EH (cell line): Measurements from ENCODE around the gene COL4A1.

Source experiments
- DNase-seq: peaks from one replicate; pipeline ENCODE4 v3.0.0-alpha.2; 2015; ENCODE audit warnings: low read depth

Gene COL4A1

DNA sequence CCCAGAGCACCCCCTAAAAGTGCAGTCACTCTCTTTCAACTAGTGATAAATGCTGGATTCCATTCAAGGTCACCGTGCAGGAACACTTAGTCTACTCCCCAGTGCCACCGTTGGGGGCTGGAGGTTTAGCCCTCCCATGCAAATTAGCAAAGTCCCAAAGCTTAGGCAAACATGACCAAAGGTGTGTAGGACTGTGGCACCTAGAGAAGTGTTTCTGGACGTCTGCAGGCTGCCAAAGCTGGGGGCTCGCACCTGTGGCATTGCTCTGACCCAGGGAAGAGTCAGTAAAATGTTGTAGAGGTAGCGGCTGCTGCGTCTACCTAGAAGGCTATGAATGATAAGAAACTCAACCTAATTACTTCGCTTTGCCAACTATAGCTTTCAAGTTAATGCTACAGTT is 13.9 kb downstream of the COL4A1 start:
- DNase-seq, result no peak

DNA sequence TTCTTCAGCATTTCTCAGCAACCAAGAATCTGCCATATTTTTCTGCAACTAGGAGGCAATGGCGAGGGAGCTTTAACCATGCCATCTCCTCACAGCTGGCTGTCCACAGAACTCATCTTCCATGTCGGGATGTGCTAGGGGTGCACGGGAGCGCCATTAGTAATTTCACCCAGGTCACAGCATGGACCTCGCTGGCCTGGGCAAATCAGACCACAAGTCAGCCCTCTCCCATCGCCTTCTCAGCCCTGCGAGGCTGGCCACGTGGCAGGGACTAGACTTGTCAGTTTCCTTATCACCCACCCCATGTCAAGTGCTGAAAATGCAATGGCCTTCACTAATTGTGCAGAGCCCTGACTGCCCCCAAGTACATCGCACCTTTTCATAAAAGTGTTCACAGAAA is 15.7 kb downstream of the COL4A1 start:
- DNase-seq, result no peak

DNA sequence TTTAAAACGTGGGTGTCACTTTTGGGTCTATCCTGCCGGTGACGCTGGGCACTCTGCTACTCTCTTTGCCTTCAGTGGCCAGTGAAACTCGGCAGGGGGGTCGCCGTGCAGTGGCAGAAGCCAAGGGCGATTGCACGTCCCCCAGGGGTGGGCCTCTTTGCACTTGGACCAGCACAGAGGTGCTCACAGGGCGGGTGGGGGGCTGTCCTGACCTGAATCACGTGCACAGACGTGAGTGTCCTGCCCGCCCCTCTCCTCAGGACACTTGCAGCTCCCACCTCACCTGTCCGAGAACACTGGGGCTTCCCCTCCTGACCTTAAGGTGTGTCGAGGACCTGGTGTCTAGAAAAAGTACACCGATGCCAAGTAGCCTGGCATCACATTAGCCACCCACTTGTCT is 16.1 kb downstream of the COL4A1 start:
- no peak for DNase-seq

DNA sequence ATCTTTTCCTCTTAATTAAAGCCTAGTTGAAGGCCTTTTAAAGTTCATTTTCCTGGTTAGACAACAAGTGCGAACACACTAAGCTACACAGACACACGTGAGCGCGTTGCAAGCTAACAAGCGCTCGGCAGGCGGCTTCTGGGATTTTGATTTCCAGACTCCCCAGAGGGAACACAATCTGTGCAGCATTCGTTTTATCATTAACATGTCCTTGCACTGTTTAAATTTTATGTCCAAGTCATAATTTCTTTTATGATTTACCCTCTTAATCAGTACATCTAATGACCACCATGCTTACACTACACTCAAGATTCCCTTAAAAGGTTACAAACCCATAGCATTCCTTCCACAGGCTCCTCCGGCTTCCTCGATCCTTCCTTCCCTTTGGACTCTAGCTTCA is 16.8 kb downstream of the COL4A1 start:
- no peak for DNase-seq

DNA sequence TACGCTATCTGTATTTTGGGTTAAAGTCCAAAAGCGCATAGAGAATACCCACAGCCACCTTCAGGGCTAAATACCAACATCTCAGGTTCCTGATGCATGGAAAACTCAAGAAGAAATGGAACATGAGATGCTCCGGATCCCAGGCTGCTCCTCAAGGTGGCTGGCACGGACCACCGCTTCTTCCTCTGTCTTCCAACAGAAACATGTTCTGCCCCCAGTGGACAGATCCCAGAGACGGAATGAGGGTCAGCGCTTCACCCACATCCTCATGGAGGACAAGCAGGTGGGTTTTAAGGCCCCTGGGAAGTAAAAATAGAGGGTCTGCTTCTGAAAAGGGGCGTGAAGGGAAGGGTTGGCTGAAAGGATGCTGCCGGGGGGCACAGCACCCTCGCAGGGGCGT is 17.3 kb downstream of the COL4A1 start:
- DNase-seq, result no peak

DNA sequence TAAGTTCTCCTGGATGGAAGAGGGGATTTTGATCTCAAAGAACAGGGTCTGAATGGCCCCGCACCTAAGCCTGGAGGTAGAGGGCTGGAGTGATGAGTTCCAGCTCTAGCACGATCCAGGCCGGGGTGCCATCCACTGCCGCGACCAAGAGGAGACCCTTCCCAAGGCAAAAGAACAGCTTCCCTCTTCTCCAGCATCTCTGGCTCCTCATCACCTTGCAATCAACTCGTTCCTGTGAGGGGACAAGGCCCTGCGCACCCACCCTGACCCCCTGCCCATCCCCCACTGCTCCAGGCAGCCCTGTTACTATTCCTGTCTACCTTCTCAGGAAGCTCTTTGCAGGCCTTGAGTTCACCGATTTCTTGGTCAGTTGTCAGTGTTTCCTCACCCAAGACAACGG is 17.8 kb downstream of the COL4A1 start:
- no peak for DNase-seq

DNA sequence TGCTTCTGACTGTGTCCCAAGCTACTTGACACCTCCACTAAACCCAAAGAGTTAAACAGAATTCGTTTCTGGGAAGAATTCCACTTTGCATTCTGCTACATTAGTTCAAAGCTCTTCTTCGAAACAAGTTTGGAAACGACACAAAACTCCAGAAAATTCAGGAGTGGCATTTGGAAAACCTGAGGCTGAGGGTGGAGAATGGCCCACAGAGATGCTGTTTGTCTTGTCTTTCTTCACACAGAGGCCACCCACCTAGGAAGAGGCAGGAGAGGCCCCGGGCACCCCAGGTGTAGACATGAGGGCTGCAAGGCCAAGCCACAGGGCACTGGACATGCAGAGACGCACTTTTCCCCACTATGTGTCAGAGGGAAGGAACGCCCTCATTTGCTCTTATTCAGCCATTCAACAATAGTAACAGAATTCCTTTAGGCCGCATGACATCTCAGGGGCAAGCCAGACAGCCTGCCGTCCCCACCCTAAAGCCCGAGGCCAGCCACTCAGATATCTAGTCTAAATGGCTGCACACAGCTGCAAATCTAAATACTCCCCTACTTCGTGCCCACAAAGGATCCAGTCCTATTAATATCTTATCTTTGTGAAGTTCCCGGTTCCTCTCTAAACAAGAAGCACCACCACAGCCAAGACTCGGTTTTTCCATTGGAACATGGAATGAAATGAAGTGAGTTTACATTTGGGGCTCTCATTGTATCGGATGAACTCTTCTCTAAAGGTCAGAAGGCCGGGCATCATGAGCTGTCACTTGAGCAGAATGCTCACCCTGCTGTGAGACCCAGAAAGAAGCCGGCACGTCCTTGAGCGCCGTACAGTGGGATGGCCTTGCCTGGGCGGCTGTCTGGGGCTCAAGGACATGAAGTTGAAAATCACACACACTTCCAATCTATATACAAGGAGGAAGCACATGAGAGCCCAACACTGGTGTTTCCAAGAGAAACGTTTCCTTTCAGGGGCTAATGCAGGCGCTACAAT is 19.8 kb downstream of the COL4A1 start:
- peak; percentile 60 for DNase-seq

DNA sequence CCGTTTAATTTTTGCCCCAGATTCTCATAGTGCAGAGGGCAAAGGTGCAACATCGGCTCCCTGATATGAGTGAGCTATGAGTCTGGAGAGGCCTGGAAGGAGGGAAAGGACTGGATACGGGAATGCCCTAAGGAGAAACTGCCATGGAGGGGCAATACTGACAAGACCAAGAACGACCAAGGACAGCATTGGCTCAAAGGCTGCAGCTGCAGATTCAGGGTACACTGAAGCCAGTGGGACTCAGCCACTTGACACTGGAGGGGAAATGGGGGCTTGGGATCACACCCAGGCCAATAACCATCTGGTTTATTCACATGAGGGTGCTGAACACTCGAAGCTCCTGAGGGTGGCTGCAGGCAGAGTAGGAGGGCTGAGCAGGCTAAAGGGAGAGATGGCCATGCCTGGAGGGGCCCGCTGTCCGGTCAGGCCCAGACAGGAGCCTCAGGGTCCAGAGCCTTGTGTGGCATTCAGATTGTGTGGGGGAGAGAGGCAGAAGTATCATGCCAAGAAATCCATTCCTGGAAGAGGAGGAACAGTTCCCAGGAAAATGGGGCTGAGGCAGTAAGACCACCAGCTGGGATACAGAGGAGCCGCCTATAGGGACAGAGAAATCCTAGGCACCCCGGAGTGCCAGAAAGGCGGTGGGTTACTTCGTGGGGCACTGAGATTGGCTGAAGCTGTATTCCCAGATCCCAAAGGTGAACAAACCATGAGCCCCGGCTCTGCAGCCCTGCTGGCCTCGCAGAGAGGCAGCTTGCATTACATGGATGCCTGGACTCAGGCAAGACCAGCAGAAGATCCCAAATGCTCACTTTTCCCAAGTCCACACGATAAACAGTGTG is 20.7 kb downstream of the COL4A1 start:
- DNase-seq, result no peak

DNA sequence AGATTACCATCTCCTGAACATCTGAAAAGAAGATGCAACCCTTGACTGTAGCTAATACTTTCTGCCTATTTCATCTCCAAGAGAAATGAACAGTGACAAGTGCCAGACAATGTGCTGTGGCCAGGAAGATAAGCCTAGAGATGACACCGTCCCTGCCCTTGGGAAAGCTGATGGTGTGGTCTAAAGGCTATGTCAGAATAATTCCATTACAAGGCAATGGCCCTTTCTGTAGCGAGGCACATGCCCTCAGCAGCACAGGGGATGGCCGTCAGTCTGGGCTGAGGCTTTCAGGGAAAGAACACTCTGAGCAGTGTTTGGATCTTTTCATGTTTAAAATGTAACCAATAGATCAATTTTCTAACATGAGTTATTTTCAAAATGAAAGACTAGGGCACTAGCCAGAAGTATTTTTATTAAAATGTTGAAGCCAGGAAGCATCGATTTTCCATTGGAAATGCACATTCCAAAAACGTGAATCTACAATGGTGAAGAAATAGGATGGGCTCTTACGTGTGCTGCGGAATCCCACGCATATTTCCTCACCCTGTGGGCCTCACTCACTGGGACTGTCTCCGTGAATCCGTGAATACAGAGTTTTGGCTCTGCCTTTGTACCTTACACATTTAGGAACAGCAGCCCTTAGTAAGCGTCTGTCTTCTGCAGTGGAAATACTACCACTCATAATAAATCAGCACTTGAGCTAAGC is 22.0 kb downstream of the COL4A1 start:
- DNase-seq, result peak; percentile 67

DNA sequence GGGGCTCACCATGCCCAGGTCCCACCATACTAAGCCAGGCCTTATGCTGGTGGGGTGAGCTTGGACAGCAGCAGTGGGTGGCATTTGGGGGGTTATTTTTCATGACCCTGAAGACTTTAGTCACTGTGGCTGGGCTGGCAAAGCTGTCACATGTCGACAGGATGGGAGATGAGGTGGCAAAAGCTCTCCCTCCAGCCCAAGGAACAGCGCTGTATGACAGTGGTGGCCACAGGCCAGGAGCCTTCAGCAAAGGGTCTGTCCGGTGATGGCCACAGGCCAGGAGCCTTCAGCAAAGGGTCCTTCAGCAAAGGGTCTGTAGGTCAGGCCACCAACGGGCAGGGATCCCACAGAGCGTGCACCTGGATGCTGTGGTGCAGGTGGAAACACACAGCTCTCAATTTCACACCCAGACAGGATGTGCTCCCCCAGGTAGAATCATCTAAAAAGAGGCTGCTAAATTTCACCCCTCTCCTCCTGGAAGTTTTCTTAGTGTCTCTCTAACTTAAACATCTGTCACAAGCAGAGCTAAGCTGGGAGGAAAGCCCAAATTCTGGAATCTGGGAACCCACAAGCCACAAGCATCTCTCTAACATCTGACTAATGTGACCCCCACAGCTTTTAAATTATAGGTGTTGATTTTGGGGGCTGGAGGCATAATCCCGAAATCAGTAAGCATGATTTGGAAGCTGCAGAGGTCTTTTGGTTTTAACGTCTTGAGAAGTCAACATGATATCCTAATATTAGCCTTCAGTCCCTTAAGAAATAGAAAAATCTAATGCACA is 23.0 kb downstream of the COL4A1 start:
- DNase-seq, result peak; percentile 78

DNA sequence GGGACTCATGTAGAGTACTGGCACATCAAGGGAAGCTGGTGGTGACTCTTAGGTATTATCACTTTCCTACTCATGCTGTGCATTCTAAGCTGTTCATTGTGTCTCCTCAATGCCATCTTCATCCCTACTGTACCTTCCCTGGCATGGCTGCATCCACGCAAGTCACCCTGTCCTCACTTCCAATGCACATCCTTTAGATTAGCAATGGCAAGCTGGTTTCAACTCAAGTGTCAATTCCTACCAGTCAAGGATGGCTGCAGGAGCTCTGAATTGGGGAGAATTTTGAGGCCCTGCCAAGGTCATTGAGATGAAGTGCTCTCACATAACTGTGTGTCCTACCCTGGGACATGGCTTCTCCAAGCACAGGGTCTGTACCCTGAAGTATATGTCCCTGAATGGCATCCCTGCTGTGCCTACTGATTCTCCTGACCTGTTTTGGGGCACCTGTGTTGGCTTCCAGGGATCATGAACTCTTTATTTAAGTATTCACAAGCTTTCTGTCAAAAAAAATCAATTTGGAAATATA is 24.6 kb downstream of the COL4A1 start:
- DNase-seq, result no peak

DNA sequence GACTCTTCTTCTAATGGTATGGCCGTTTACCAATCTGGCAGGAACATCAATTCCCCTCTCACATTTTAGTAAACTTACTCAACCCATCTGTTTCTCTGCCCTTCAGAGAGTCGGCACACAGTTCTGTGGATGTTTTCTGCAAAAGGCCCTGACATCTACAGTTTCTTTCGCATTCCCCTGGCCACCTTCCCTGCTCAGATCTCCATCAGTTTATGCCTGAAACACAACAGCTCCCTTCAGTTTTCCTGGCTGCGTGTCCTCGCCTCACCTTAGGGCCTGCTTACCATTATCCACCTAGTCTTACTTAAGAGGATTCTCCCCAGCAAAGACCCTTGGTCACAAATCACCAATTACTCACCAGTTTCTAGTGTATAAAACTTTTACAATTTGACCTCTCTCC is 25.2 kb downstream of the COL4A1 start:
- DNase-seq, result no peak

DNA sequence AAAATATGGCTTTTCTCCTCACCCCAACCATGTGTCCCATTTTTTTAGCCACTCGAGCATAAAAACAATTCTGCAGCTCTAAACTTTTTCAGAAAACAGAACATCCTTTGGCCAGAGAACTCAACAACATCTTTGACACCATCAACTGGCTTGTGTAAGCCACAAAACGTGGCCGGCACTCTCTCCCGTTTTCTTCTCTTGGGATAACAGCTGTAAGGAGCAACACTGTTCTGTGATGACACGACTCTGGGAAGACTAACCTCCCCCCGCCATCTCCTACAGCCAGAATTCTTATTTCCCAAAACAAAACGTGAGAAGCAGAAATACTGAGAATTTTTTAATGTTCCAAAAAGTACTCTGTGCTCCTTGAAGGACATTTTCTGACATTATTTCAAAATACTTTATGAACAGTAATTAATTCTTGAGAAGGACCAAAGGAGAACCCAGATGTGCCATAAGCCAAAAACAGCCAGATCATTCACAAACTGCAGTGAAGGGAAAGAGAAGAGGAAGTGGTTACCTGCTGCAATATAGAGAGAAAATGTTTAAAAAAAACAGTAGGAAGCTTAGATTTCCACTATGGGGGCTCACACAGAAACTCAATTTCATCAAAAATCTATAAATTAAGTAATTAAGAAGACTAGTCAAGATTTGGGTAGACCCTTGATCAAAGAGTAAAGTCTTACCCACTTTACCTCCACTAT is 25.8 kb downstream of the COL4A1 start:
- DNase-seq, result no peak

DNA sequence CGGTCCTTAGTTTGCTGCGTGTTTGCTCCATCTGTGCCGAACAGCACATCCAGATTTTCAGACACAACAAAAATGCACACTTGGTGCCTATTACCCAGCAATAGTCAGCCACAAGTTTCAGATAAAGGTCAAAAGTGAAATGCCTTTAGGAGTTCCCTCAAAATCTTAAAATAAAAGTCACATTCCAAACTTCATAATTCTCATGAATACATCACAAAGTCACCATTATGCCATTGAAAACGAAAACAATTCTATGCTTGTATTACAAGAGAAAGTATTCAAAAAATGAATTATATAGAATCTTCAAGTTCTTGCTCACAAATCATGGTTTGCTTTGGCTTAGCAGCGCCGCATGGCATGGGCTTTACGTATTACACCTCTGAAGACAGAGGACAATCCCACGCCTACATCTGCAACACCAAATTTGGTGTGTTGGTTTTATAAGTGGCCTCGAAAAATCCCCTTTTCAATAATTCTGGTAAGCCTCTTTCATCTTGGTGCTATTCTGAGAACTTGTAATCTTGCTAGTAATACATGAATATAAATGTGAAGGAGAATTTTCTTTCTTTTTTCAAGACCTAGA is 26.6 kb downstream of the COL4A1 start:
- peak; percentile 39 for DNase-seq

DNA sequence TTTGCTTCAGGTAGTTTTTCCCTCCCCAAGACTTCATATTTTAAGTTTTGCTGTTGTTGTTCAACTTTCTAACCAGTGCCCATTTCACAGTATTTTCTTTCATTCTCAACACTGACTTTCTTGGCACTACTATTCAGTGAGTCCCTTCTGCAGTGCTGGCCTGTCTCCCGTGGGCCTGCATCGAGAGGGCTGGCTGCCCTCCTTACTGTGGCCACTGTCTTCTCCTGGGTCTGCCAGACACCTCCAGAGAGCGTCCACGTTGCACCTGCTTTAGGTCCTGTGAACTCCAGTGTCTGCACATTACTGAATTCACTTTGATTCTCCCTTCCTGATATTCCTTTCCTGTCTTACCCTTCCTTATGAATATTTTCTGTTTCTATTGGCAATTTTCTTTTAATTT is 27.3 kb downstream of the COL4A1 start:
- no peak for DNase-seq

DNA sequence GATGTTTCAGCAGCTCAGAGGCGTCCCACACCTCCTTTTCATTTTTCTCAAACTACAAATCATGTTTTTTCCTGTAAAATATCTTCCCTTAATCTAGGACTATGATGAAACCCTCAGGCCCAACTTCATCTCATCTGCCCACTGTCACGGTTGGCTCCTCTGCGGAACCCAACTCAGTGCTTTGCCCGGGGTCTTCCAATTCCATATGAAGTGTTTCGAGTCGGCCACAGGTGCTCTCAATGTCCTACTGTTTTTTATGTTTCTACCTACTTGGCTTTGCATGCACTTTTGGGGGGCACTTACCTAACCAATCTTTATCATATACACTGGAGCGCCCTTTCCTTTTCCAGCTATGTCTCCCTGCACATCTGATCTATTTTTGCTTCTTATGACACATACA is 28.1 kb downstream of the COL4A1 start:
- no peak for DNase-seq

DNA sequence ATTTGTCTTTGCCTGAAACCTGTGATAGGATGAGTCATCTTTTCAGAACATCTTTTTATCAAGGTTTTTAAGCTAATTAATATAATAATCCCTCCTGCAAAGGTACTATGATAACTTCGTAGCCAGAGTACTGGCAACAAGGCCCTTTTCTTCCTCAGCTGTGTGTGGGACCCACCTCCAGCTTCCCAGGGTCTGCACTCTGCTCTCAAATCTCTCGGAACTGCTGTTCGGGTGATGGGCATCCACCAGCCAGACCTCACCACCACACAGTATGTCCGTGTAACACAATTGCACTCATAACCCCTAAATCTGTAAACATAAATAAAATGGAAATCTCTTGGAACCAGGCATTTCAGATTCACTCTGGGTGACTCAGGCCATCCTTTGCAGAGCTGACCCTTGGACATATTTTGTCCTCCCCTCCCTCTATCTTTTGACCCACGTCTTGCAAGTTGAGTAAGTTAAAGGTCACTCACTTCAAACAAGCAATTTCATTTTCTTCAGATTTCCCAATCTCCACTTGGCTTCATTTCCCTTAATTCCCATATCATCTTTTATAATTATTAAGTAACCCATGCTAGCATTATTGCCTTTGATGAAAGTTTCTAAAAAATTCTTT is 29.5 kb downstream of the COL4A1 start:
- no peak for DNase-seq

DNA sequence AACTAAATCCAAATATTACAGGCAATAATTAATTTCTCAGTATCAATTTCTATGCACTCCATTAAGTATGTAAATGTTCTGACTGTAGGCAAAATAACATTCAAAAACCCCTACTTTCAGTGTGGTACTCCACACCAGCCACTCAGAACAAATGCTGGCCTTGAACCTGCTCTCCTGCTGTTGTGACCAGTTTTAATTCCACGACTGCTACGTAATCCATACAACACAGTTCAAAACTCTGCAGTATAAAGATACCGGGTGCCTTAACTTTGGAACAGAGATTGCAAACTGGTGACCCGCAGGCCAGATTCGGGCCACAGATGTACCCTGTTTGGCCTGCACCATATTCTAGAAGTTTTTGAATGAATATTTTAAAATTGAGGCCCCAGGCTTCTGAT is 30.4 kb downstream of the COL4A1 start:
- no peak for DNase-seq

DNA sequence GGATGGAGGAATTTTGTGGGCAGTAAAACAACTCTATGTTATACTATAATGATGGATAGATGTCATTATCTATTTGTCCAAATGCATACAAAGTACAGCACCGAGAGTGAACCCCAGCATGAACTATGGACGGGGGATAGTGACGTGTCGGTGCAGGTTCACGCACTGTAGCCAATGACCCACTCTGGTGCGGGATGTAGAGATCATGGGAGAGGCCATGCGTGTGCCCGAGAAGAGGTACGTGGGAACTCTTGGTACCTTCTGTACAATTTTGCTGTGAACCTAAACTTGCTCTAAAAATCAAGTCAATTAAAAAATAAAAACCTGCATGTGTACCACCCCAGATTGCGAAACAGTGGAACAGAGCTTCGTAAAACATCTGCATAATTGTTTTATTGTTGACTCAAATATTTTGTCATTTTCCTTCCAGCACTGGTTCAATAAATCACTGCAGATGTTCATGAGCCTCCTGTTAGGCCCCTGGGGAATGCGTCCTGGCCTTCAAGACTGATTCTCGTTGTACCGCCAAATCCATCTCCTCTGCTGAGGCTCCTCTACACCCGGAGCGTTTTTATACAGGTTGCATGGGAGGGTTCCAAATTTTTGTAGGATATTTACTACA is 30.9 kb downstream of the COL4A1 start:
- no peak for DNase-seq
